ENCODE data around the gene TMEM123.

DNA sequence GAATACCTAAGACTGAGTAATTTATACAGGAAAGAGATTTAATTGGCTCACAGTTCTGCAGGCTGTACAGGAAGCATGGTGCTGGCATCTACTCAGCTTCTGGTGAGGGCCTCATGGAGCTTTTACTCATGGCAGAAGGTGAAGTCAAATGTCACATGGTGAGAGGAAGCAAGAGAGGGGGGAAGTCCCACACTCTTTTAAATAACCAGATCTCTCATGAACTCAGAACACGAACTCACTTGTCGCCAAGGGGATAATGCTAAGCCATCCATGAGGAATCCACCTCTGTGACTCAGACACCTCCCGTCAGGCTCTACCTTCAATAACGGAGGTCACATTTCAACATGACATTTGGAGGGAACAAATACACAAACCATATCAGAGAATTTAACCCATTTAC, 63.3 kb downstream of the TMEM123 start:
- TF ChIP-seq POLR2AphosphoS5 (IDR thresholded peaks at IDR 0.05; ENCODE audit: low read depth, low read length) (no peak), JUN (IDR thresholded peaks at IDR 0.05; ENCODE audit: low read depth, low read length) (no peak), SUZ12 (IDR thresholded peaks at IDR 0.05; ENCODE audit: low read length) (no peak), NRF1 (IDR thresholded peaks at IDR 0.05; ENCODE audit: low read depth, low read length) (no peak), POLR2A (IDR thresholded peaks at IDR 0.05; ENCODE audit: control extremely low read depth in 1 of 2, low read depth in 2 of 2, low read length in 2 of 2) (no peak)
